Inferior parietal cortex (tissue), 1 donor: ENCODE measurements around the gene EPB41L4B.

Experiments used
- DNase-seq: peaks from one replicate; pipeline ENCODE4 v3.0.0-alpha.2; 2016; ENCODE audit errors: extremely low spot score

Gene EPB41L4B

GRCh38 chr9:109269839-109270238 lies 51.0 kb downstream of the EPB41L4B start:
- DNase-seq = no peak

- DNase-seq = no peak
Measured at GRCh38 chr9:109269081-109269480, 51.8 kb downstream of the EPB41L4B start.

GRCh38 chr9:109267555-109267954 lies 53.3 kb downstream of the EPB41L4B start:
- no peak for DNase-seq

GRCh38 chr9:109264877-109265587 lies 55.8 kb downstream of the EPB41L4B start:
- no peak for DNase-seq

GRCh38 chr9:109263358-109263757 lies 57.5 kb downstream of the EPB41L4B start:
- DNase-seq = no peak

GRCh38 chr9:109258481-109259302 lies 62.2 kb downstream of the EPB41L4B start:
- DNase-seq = no peak

- no peak for DNase-seq
Measured at GRCh38 chr9:109256336-109256735, 64.5 kb downstream of the EPB41L4B start.

- no peak for DNase-seq
Measured at GRCh38 chr9:109255394-109255793, 65.5 kb downstream of the EPB41L4B start.

- no peak for DNase-seq
Measured at GRCh38 chr9:109254317-109254716, 66.5 kb downstream of the EPB41L4B start.

- no peak for DNase-seq
Measured at GRCh38 chr9:109253637-109254284, 67.1 kb downstream of the EPB41L4B start.

- no peak for DNase-seq
Measured at GRCh38 chr9:109253241-109253636, 67.6 kb downstream of the EPB41L4B start.

GRCh38 chr9:109252291-109252690 lies 68.6 kb downstream of the EPB41L4B start:
- DNase-seq = no peak

GRCh38 chr9:109251776-109252106 lies 69.1 kb downstream of the EPB41L4B start:
- no peak for DNase-seq

- DNase-seq = no peak
Measured at GRCh38 chr9:109251080-109251775, 69.6 kb downstream of the EPB41L4B start.

- no peak for DNase-seq
Measured at GRCh38 chr9:109250771-109251079, 70.1 kb downstream of the EPB41L4B start.

- no peak for DNase-seq
Measured at GRCh38 chr9:109250311-109250741, 70.5 kb downstream of the EPB41L4B start.

GRCh38 chr9:109249615-109250014 lies 71.2 kb downstream of the EPB41L4B start:
- DNase-seq = no peak

- no peak for DNase-seq
Measured at GRCh38 chr9:109248133-109248581, 72.7 kb downstream of the EPB41L4B start.

GRCh38 chr9:109247228-109247627 lies 73.6 kb downstream of the EPB41L4B start:
- no peak for DNase-seq

- no peak for DNase-seq
Measured at GRCh38 chr9:109246533-109246932, 74.3 kb downstream of the EPB41L4B start.

- no peak for DNase-seq
Measured at GRCh38 chr9:109245310-109245897, 75.5 kb downstream of the EPB41L4B start.
